ENCODE measurements around the gene PLEKHM3. TPM values are rescaled to one million over a fixed set of nuclear protein-coding genes. Genes with fewer than 3 reads are reported as not detected.

Gene PLEKHM3
- total RNA-seq, 4 donors from 2014 or later: 22.0 to 29.1 (median 25.0) TPM

DNA sequence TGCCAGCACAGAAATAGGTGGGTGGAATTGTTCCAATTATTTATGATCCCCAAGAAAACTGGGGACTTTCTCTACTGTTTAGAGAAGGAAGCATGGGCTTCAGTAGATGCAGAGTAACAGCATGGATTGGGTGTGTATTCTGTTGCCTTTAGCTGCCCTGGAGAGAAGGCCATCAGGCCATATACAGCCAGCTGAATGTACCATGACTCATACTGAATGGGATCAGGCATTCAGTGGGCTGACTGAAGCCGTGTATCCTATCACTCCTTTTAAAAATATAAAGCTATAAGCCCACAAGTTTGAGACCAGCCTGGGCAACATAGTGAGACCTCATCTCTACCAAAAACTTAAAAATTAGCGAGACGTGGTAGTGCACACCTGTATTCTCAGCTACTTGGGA lies 16.7 kb upstream of the PLEKHM3 start:
- TF ChIP-seq EP300 (IDR thresholded peaks at IDR 0.05) (no peak), POLR2A (IDR thresholded peaks at IDR 0.05) (no peak)
- TF ChIP-seq, protein P1, sequence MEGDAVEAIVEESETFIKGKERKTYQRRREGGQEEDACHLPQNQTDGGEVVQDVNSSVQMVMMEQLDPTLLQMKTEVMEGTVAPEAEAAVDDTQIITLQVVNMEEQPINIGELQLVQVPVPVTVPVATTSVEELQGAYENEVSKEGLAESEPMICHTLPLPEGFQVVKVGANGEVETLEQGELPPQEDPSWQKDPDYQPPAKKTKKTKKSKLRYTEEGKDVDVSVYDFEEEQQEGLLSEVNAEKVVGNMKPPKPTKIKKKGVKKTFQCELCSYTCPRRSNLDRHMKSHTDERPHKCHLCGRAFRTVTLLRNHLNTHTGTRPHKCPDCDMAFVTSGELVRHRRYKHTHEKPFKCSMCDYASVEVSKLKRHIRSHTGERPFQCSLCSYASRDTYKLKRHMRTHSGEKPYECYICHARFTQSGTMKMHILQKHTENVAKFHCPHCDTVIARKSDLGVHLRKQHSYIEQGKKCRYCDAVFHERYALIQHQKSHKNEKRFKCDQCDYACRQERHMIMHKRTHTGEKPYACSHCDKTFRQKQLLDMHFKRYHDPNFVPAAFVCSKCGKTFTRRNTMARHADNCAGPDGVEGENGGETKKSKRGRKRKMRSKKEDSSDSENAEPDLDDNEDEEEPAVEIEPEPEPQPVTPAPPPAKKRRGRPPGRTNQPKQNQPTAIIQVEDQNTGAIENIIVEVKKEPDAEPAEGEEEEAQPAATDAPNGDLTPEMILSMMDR (IDR thresholded peaks at IDR 0.05): no peak
- 74 to 87% methylated on average over 3 of the region's 3 CpGs for WGBS, 2 donors
- Histone ChIP-seq H3K4me1 (peaks cover 0 to 9% (median 0%) of the 10 kb centered on the region in 4 donors), H3K4me3 (no peak overlapping the region), H3K36me3 (no peaks in the 10 kb centered on the region), H3K27me3 (no peaks in the 10 kb centered on the region), H3K27ac (no peak overlapping the region), H3K9me3 (no peaks in the 10 kb centered on the region)
- no peak for DNase-seq (ENCODE audit: low spot score in 2 of 2)

DNA sequence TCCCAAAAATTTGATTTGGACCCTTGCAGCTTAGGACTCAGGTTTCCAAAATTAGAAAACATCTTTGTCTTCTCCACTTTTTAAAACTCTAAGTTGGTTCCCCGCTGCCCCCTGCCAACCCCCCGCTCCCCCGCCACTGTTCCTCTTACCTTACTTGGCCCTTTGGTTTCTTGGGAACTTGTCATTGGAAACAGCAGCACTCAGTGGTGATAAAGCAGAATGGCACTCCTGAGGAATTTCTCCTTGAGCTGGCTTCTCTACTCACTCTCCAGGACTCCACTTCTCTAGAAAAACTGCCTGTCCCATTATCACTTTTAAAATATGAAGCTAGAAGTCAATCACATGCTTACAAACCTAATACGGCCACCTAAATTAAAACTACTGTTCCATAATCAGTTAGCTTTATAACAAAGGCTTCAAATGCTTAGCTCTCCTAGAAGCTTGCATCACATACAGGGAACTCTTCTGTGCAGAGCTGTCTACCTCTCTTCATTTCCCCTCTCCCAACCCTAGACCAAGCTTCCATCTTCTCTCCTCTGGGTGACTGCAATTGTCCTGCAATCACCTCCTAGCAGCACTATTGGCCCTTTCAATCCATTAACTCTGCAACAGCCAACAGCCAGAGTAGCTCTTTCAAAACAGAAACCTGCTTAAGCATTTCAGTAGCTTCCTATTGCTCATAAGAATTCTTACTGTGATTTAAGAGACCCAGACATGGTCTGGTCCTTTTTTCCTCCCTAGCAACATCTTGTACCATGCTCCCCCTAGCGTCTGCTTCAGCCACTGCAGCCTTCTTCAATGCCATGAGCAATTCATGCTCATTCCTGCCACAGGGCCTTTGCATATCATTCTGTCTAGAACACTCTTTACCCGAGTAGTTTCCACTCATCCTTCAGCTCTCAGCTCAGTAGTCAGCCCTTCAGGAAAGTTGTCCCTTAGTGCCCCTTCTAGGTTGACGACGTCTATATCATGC lies 15.2 kb upstream of the PLEKHM3 start:
- no peak overlapping the region for H3K4me3 ChIP-seq
- no peaks in the 10 kb centered on the region for H3K36me3 ChIP-seq
- H3K27ac ChIP-seq: no peak overlapping the region
- TF ChIP-seq, protein P1 (IDR thresholded peaks at IDR 0.05): peak; percentile 58 to 74 (median 64)
- no peak for TF ChIP-seq EP300 (IDR thresholded peaks at IDR 0.05)
- peaks cover 0 to 9% (median 0%) of the 10 kb centered on the region in 4 donors for H3K4me1 ChIP-seq
- no peaks in the 10 kb centered on the region for H3K9me3 ChIP-seq
- 38 to 48% methylated on average over 8 of the region's 8 CpGs for WGBS, 2 donors
- H3K27me3 ChIP-seq: no peaks in the 10 kb centered on the region
- DNase-seq (ENCODE audit: low spot score in 2 of 2): peak; percentile 61 to 79

DNA sequence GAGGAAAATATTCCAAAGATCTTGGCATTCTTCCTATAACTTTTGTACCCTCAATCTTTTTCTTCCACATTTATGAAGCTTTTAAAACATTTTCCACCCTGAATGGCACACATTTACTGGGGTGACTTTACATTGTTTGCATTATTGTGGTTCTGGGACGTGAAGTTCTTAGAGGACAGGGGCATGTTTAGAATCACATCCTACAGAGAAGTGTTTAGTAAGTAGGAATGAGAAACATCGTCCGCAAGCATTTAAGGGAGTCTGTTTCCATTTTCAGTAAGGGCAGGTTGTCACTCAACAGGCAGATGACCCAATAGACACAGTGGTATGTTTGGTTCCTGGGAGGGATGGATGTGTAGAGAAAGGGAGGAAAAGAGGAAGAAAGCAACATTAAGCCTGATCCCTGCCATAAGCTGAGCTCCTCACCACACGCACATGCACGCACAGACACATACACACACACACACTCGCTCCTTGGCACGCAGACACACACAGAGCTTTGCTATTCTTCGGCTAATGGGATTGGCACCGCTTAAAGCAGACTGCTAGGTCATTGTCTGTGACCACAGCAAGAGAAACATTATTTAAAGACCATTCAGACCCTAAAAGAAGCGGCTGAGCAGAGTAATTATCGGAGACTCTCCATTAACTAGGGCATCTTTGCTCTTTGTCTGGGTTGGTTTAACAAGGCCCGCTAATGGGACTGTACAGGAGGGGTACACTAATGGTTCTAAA lies 14.2 kb upstream of the PLEKHM3 start:
- no peak overlapping the region for H3K27ac ChIP-seq
- no peaks in the 10 kb centered on the region for H3K36me3 ChIP-seq
- peaks cover 0 to 9% (median 0%) of the 10 kb centered on the region in 4 donors for H3K4me1 ChIP-seq
- no peak for TF ChIP-seq POLR2A (IDR thresholded peaks at IDR 0.05)
- TF ChIP-seq EP300 (IDR thresholded peaks at IDR 0.05): no peak
- TF ChIP-seq, protein P1 (IDR thresholded peaks at IDR 0.05): no peak
- WGBS, 2 donors: 54% methylated on average over 12 of the region's 12 CpGs
- no peaks in the 10 kb centered on the region for H3K27me3 ChIP-seq
- no peak overlapping the region for H3K4me3 ChIP-seq
- no peaks in the 10 kb centered on the region for H3K9me3 ChIP-seq
- DNase-seq (ENCODE audit: low spot score in 2 of 2): no peak

DNA sequence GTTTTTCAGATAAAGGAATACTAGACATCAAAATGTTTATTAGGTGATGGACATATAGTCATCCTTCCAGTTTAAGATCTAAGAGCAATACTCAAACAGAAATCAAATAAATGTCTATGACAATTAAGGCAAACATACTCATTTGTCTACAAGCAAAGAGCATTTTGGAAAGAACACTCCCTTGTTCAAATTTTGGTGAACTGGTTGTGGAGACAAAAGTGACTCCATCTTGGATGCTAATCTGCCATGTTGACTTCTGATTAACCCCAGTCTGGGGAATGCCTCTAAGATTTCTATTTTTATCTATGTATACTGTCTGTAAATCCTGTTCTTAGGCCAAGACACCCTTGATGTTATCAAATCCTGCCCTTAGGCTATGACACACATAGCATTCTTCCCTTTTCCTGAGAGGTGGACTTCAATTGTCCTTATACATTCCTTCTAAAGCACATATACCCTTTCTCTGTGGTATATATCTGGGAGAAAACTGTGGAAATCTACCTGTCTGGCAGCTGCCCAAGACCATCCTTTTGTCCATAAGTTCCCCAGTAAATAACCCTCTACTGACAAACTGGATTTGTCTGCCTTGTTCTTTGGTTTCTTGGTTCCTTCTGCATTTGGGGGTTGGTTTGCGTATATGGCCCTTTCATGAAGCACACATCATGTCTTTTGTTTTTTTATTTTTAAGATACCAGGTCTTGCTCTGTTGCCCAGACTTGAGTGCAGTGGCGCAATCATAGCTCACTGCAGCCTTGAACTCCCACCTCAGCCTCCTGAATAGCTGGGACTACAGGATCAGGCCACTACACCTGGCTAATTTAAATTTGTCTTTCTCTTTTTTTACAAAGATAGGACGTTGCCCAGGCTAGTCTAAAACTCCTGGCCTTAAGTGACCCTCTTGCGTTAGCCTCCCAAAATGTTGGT lies 12.5 kb upstream of the PLEKHM3 start:
- no peak for DNase-seq (ENCODE audit: low spot score in 2 of 2)
- WGBS, 2 donors: 73 to 81% methylated on average over 4 of the region's 4 CpGs
- H3K27ac ChIP-seq: no peak overlapping the region
- no peaks in the 10 kb centered on the region for H3K9me3 ChIP-seq
- no peaks in the 10 kb centered on the region for H3K27me3 ChIP-seq
- no peaks in the 10 kb centered on the region for H3K36me3 ChIP-seq
- no peak for TF ChIP-seq EP300 (IDR thresholded peaks at IDR 0.05)
- no peak for TF ChIP-seq POLR2A (IDR thresholded peaks at IDR 0.05)
- TF ChIP-seq, protein P1 (IDR thresholded peaks at IDR 0.05): no peak
- no peak overlapping the region for H3K4me3 ChIP-seq
- H3K4me1 ChIP-seq: peaks cover 0 to 9% (median 0%) of the 10 kb centered on the region in 4 donors
